Lower leg skin (tissue), 4 donors: Measurements from ENCODE around the gene SCAPER. TPM values are rescaled to one million over a fixed set of nuclear protein-coding genes. Genes with fewer than 3 reads are reported as not detected.

Experiments used
- DNase-seq, 2 donors: peaks; one replicate each; pipeline ENCODE4 v3.0.0-alpha.2; 2019; ENCODE audit warnings: low spot score in 2 of 2
- H3K4me3 ChIP-seq: fragments of 200-600 bp; sonication (generic); 2 replicates; pipeline ENCODE4 v1.5.1; 2017; ENCODE audit warnings: mild to moderate bottlenecking, low read depth; ENCODE audit not compliant: poor library complexity, severe bottlenecking
- CTCF ChIP-seq, 3 donors: fragments of 450-650 bp; IDR thresholded peaks; one replicate each; pipeline ENCODE4 v1.5.1; 2016; ENCODE audit warnings: antibody characterized with exemption in 3 of 3, mild to moderate bottlenecking in 3 of 3, moderate library complexity in 2 of 3
- POLR2A ChIP-seq, 2 donors: fragments of 450-650 bp; IDR thresholded peaks; one replicate each; pipeline ENCODE4 v1.6.1; 2016 to 2017; ENCODE audit warnings: antibody characterized with exemption in 2 of 2, mild to moderate bottlenecking in 1 of 2, moderate library complexity in 1 of 2
- WGBS, 2 donors: methylation state at CpG; one replicate each; pipeline ENCODE4 v1.1.5; 2018; 5-methylcytosine and 5-hydroxymethylcytosine counted together
- intact Hi-C: fragments of 100-400 bp; cut with DNase I; formaldehyde crosslinking; loops from one replicate; pipeline ENCODE4 v1.15.0; 2023; ENCODE audit warnings: low total_unique reads
- total RNA-seq, 4 donors: library from RNA; depleted of rRNA; stranded (reverse); fragments of >200 nt; gene quantifications; one replicate each; pipeline ENCODE4 v1.1.0, GENCODE V29; 2016

The SCAPER gene
- total RNA-seq, 4 donors from 2014 or later: 23.8 to 63.2 (median 32.9) TPM

GRCh38 chr15:76588811-76589747, 316.1 kb downstream of the SCAPER start:
- DNase-seq: no peak
- TF ChIP-seq POLR2A (IDR thresholded peaks at IDR 0.05) (no peak), CTCF (IDR thresholded peaks at IDR 0.05) (no peak)
- intact Hi-C loops: no loop called here
- no peak overlapping the region for H3K4me3 ChIP-seq
- 70 to 87% methylated on average over 7 of the region's 7 CpGs for WGBS, 2 donors

DNA sequence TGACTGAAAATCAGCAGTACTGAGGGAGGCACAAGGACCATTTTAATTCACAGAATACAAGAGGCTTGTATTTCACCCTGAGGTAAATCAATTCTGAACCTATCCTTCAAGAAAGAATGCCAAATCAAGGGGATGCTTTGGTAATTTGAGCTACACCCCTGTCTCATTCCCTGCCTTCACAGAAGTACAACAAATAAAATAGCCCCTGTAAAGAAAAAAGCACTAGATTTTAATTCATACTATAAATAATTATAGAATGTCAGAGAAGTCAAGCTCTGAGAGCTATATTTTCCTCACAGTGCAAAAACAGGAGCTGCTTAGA, 319.6 kb downstream of the SCAPER start:
- DNase-seq: no peak
- H3K4me3 ChIP-seq: no peak overlapping the region
- intact Hi-C loops: no loop called here
- TF ChIP-seq CTCF (IDR thresholded peaks at IDR 0.05) (no peak), POLR2A (IDR thresholded peaks at IDR 0.05) (no peak)

GRCh38 chr15:76584868-76585575, 320.1 kb downstream of the SCAPER start:
- 86 to 90% methylated on average over 2 of the region's 2 CpGs for WGBS, 2 donors
- intact Hi-C loops: no loop called here
- DNase-seq: no peak
- H3K4me3 ChIP-seq: no peak overlapping the region
- TF ChIP-seq POLR2A (IDR thresholded peaks at IDR 0.05) (no peak), CTCF (IDR thresholded peaks at IDR 0.05) (no peak)

GRCh38 chr15:76582550-76582949, 322.6 kb downstream of the SCAPER start:
- H3K4me3 ChIP-seq: no peak overlapping the region
- no peak for TF ChIP-seq CTCF (IDR thresholded peaks at IDR 0.05)
- TF ChIP-seq POLR2A (IDR thresholded peaks at IDR 0.05): no peak
- no peak for DNase-seq
- 77 to 98% methylated on average over 5 of the region's 5 CpGs for WGBS, 2 donors
- intact Hi-C loops: no loop called here

- H3K4me3 ChIP-seq: no peak overlapping the region
- WGBS, 2 donors: 60 to 90% methylated on average over 5 of the region's 5 CpGs
- intact Hi-C loops: no loop called here
- no peak for DNase-seq
- TF ChIP-seq CTCF (IDR thresholded peaks at IDR 0.05) (no peak), POLR2A (IDR thresholded peaks at IDR 0.05) (no peak)
Observed at GRCh38 chr15:76577879-76578512, 327.1 kb downstream of the SCAPER start.
